ENCODE data around the gene DDX41.

DNA sequence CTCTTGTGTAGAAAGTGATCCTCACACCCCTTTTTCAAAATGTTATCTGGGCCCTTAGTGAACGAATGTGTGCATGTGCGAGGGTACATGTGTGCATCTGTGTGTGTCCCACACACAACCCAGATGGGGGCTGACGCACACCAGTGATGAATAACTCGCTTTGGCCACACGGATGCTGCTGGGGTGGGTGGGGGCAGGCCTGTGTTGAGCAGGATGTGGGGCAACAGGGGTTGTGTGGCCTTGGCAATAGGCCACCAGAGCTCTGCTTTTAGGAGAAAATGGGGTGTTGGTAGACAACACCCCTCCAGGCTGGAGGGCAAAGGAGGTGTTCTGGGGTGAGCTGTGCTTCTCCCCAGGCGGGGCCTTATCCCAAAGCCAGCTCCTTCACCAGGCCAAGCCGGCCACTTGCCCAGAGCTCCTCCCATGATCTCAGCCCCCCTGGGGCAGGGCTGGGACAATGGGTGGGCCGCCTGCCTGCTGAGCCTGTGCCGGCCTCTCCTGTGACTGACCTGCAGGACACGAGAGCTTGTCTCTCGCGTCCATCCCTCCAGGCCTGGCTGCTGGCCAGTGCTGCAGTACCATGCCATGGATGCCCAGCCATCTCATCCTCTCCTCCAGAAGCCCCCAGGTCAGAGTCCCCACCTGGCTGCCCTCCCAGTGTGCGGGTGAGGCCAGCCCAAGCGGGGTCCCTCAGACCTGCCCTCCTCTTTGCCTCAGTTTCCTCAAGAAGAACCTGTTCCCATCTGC, 45.0 kb downstream of the DDX41 start:
- TF ChIP-seq, protein P1, sequence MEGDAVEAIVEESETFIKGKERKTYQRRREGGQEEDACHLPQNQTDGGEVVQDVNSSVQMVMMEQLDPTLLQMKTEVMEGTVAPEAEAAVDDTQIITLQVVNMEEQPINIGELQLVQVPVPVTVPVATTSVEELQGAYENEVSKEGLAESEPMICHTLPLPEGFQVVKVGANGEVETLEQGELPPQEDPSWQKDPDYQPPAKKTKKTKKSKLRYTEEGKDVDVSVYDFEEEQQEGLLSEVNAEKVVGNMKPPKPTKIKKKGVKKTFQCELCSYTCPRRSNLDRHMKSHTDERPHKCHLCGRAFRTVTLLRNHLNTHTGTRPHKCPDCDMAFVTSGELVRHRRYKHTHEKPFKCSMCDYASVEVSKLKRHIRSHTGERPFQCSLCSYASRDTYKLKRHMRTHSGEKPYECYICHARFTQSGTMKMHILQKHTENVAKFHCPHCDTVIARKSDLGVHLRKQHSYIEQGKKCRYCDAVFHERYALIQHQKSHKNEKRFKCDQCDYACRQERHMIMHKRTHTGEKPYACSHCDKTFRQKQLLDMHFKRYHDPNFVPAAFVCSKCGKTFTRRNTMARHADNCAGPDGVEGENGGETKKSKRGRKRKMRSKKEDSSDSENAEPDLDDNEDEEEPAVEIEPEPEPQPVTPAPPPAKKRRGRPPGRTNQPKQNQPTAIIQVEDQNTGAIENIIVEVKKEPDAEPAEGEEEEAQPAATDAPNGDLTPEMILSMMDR (IDR thresholded peaks at IDR 0.05): no peak
- TF ChIP-seq EP300 (IDR thresholded peaks at IDR 0.05): no peak

Data from gastroesophageal sphincter (tissue), 3 donors.